NCI-H345 treated with DMSO at 0.1 percent for 48 hours (cell line): ENCODE data around the gene CFAP54.
"Not testable (repeated sequence)": the region's sequence is repeated elsewhere in the genome, so short reads cannot be mapped to it uniquely, and the experiment has no call there.

Source experiments
- DNase-seq: peaks from one replicate; lab custom pipeline; 2025; ENCODE audit not compliant: unreplicated experiment; lab: John Stamatoyannopoulos, UW

CFAP54 gene, protein sequence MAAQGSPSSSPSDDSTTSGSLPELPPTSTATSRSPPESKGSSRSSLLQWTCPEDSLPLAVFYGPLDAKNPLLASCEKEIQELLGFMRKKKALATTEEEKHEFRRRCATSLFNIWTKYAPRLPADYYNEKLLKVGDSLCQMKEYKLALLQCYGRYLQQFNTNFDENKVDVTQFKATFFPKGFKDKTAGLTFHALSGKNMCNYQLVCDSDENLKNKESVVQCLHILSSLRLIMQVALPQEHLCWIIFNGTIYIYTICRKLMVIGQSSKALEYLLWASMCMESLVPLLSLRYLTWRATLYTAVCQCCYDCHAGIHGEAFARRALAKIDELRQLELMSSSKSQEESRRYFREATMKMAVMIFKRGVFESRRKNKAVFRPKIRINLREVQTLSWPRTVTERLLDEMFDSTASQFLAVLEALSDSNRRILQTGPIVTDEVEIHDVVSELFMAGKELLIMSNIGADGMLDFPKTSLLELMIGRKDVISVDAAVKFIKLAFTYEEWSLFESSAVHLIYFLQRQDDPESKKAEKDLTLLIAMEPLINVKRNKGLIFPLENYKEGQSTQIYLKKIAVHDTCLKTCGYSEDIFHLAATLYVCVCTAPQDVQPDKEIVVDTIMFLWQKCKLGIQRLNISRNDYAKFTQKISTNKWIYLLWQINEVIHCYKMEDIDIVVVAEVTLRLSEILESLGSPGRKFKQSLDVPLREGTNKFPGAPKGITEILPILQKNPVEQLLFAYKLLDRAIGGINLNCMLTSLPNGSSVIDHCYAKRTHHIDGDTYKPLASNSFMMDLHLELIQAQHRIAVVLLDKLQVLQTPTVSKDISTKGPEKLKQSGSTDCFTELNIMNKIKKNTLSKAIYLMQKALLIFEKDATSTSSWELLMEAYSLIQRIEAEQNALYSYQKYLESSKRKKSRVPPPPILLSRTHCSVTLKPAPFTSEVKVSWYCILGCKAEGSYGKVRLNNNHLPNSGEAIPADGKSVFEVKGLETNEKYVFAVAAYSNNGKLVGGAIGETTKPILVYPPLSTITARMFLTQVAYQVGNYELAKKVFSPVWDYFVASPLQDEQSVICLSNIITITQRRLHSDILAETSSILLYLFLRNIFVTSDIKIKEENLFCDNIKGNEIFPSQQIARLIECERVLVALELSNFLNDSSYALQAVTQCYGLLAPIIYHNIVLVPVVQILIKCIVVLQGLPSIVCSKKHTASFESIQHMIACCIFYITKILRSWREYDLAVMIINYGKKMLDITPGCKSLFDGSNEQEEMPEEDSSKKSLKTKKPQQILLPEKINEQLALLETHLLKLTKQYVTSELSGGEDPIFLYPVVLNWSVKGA (N-terminal part only)

DNA sequence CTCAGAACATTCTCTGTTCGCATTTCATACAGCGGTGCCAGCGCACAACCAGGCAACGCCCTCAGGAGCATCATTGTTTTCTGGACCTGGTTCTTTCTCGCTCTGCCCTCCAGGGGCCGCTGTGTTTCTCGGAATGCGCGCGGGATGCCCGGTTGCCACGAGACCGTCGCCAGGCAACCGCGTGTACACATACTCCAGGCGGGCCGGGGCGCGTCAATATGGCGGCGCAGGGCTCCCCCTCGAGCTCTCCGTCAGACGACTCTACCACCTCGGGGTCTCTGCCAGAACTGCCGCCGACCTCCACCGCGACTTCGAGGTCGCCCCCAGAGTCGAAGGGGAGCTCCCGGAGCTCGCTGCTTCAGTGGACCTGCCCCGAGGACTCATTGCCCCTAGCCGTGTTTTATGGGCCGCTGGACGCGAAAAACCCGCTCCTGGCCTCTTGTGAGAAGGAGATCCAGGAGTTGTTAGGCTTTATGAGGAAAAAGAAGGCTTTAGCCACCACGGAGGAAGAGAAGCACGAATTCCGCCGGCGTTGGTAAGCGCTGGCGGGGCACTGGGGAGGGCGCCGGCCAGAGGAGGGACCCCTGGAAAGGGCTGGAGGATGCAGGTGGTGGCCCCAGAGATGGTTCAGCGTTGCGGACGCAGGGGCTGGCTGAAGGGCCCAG, at the start of gene CFAP54:
TSS of gene CFAP54 (plus strand) at position 186 of the 665 bp plus-strand sequence. CDS start at position 219, 33 bp downstream.
- DNase-seq = peak; percentile 96

GRCh38 chr12:96441816-96442215, 47.6 kb upstream of the CFAP54 start:
- no peak for DNase-seq

- no peak for DNase-seq
Observed at GRCh38 chr12:96442906-96443305, 46.5 kb upstream of the CFAP54 start.

- DNase-seq = no peak
Observed at GRCh38 chr12:96444399-96444798, 45.0 kb upstream of the CFAP54 start.

- DNase-seq = no peak
Observed at GRCh38 chr12:96445691-96446583, 43.4 kb upstream of the CFAP54 start.

DNA sequence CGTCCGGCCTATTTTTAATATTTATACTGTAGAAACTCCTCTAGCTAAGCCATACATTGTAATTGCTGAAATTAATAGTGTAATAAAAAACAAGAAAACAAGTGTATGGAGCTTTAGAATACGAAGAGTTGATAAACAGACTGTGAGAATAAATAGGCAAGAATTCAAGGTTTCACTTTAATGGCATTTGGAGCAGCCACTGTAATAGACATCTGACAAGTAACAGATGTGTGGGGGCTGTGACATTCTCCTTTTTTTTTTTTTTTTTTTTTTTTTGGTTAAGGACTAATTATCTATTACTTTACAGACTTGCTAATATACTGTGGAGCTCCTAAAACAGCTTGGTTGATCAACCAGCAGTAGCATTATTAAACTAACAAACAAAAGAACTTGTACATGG, 42.1 kb upstream of the CFAP54 start:
- DNase-seq = no peak

GRCh38 chr12:96448300-96448699, 41.1 kb upstream of the CFAP54 start:
- DNase-seq = no peak

GRCh38 chr12:96452261-96452922, 37.0 kb upstream of the CFAP54 start:
- DNase-seq = no peak

GRCh38 chr12:96454396-96454795, 35.0 kb upstream of the CFAP54 start:
- DNase-seq = no peak

- no peak for DNase-seq
Observed at GRCh38 chr12:96456265-96456974, 33.0 kb upstream of the CFAP54 start.

DNA sequence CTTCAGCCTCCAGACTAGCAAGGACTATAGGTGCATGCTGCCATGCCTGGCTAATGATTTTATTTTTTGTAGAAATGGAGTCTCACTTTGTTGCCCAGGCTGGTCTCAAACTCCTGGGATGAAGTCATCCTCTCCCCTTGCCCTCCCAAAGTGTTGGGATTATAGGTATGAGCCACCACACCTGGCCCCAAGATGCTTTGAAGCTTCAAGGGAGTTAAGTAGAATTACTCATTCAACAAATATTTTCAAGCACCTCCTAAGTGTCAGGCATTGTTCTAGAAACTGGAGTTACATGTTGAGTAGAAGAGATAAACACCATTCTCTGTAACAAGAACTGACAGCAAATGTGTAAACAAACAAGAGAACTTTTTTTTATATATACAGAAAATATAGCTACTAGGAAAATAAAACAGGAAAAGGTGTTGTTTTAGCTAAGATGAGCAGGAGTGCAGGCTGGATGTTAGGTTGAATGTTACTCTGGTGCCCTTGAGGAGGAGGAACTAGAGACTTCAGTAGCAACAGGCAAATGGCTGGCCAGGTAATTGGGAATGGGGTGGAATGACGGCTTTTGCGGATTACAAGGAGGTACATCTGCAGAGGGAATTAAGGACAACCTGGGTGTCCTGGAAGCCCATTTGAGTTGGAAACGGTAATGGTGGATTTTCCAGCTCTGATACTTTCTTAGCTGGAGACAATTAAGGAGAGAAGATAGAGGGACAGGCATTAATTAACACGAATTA, 32.0 kb upstream of the CFAP54 start:
- DNase-seq = peak; percentile 36

DNA sequence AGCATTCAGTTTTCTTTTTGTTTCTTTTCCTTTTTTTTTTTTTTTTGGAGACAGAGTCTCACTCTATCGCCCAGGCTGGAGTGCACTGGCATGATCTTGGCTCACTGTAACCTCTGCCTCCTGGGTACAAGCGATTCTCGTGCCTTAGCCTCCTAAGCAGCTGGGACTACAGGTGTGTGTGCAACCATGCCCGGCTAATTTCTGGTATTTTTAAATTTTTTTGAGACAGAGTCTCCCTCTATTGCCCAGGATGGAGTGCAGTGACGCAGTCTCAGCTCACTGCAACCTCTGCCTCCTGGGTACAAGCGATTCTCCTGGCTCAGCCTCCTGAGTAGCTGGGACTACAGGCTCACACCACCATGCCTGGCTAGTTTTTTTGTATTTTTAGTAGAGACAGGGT, 30.1 kb upstream of the CFAP54 start:
- DNase-seq = not testable (repeated sequence)

GRCh38 chr12:96462571-96463280, 26.7 kb upstream of the CFAP54 start:
- no peak for DNase-seq

GRCh38 chr12:96465896-96466295, 23.5 kb upstream of the CFAP54 start:
- no peak for DNase-seq

DNA sequence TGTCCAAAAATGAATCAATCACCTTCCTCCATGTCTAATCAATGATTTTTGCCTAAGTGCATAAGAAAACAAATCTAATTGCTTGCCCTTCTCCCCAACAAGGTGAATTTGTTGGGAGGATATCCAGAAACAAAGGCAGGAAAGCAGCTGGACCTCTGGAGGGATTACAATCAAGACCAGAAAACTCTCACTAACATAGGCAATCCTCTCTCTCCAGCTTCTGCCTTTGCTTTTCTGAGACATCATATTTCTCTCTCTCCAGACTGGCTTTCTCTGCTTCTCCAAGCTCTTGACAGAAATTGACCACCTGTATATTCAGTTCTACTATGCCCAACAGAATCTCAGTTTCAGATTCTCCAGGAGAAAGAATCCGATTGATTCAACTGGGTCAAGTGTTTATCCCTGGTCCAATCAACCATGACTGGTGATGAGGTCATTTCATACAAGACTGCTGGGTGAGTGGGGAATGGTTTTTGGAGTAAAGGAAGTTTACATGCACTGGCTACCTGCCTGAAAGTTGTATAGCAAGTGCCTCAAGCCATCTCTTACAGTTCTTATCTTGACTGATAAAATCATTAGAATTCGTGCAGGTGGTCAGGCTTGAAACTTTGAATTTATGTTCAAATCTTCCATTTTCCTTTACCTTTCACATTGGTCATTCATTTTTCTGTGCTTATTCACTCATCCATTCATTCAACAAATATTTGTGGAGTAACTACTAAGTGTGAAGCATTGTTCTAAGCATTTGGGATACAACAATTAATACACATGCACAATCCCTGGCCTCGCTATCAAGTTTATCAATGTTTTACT, 22.2 kb upstream of the CFAP54 start:
- DNase-seq = no peak

- DNase-seq = no peak
Observed at GRCh38 chr12:96471368-96472050, 17.9 kb upstream of the CFAP54 start.
